ENCODE results near the gene PRAME. TPM values are rescaled to one million over a fixed set of nuclear protein-coding genes. Genes with fewer than 3 reads are reported as not detected.

PRAME gene
- total RNA-seq, 3 donors from 2014 or later, result 0.33 TPM; not detected in 2

DNA sequence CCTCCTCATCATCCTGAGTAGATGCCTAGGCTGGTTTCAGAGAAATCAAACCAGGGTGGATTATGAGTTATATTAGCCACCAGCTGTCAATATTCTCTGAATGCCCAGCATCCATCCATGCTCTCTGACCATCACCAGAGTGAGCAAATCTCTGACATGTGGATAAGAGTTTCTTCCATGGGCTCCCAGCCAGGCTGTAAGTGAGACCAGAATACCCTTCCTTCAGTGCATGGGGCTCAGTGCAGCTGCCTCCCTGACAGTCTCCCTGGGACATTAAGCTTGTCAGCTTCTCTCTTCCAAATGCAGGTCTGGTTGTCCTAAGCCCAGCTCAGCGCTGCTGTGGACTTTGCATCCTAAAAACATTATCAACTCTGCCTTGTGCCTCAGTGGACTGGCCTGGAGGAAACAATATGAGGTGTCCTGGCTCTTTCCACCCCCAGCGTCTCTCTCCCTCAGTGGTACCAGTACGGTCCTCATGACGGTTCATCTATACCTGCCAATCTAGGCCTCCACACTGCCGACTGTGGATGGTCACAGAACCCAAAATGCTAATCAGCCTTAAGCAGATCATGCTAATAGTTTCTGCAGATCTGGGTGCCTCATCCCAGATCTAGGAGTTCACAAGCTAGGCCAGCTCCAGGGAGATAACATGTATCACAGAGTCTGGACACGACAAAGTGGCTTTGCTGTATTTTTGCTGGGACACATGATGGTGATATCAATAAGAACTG lies 41.6 kb upstream of the PRAME start:
- Histone ChIP-seq H3K36me3 (no peaks in the 10 kb centered on the region), H3K4me3 (no peak overlapping the region), H3K27me3 (no peaks in the 10 kb centered on the region), H3K4me1 (no peaks in the 10 kb centered on the region), H3K9me3 (no peaks in the 10 kb centered on the region), H3K27ac (no peak overlapping the region)
- TF ChIP-seq, protein P1, sequence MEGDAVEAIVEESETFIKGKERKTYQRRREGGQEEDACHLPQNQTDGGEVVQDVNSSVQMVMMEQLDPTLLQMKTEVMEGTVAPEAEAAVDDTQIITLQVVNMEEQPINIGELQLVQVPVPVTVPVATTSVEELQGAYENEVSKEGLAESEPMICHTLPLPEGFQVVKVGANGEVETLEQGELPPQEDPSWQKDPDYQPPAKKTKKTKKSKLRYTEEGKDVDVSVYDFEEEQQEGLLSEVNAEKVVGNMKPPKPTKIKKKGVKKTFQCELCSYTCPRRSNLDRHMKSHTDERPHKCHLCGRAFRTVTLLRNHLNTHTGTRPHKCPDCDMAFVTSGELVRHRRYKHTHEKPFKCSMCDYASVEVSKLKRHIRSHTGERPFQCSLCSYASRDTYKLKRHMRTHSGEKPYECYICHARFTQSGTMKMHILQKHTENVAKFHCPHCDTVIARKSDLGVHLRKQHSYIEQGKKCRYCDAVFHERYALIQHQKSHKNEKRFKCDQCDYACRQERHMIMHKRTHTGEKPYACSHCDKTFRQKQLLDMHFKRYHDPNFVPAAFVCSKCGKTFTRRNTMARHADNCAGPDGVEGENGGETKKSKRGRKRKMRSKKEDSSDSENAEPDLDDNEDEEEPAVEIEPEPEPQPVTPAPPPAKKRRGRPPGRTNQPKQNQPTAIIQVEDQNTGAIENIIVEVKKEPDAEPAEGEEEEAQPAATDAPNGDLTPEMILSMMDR (IDR thresholded peaks at IDR 0.05), result no peak
- TF ChIP-seq POLR2AphosphoS5 (IDR thresholded peaks at IDR 0.05) (no peak), POLR2A (IDR thresholded peaks at IDR 0.05) (no peak)
- no peak for DNase-seq (ENCODE audit: low spot score in 2 of 2)
- intact Hi-C loops (cut with DNase I; ENCODE audit: low total_unique reads), result no loop called here

DNA sequence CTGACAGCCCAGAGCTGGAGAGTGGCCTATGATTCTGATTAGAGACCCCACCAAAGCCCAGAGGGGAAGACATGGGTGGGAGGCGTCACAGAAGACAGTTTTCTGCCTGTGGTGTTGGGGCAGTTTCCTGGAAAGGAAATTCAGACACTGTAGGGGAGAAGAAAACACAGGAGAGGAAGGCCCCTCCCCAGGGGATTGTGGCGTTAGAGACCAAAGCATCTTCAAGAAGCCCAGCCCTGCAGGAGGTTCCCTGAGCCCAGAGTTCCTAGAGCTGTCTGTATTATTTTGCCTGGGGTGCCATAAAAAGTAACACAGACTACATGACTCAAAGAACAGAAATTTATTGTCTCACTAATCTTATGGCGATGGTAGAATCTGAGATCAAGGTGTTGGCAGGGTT lies 40.2 kb upstream of the PRAME start:
- H3K4me1 ChIP-seq, result no peaks in the 10 kb centered on the region
- H3K4me3 ChIP-seq, result no peak overlapping the region
- H3K27me3 ChIP-seq, result no peaks in the 10 kb centered on the region
- H3K36me3 ChIP-seq, result no peaks in the 10 kb centered on the region
- H3K9me3 ChIP-seq, result no peaks in the 10 kb centered on the region
- DNase-seq (ENCODE audit: low spot score in 2 of 2), result no peak
- intact Hi-C loops (cut with DNase I; ENCODE audit: low total_unique reads), result no loop called here
- TF ChIP-seq POLR2AphosphoS5 (IDR thresholded peaks at IDR 0.05), result no peak
- TF ChIP-seq POLR2A (IDR thresholded peaks at IDR 0.05), result no peak
- TF ChIP-seq, protein P1 (IDR thresholded peaks at IDR 0.05), result no peak
- no peak overlapping the region for H3K27ac ChIP-seq

DNA sequence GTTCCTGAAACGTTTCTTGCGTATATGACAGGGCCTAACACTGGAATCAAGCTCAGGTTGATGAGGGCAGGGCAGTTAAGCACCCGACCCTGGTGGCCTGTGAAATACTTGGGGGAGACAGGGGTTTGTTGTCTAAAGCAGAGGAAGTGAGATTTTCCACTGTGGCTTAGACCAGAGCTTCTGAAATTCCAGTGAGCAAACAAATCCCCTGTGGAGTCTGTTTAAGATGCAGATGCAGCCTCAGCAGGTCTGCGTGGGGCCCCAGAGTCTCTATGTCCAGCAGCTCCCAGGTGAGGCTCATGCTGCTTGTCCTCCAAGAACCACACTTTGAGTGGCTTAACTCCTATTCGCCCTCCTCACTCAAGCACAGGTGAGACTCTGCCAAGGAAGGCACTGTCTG lies 39.1 kb upstream of the PRAME start:
- TF ChIP-seq POLR2AphosphoS5 (IDR thresholded peaks at IDR 0.05) (no peak), POLR2A (IDR thresholded peaks at IDR 0.05) (no peak)
- TF ChIP-seq, protein P1 (IDR thresholded peaks at IDR 0.05), result no peak
- no peak overlapping the region for H3K27ac ChIP-seq
- no peak overlapping the region for H3K4me3 ChIP-seq
- no peaks in the 10 kb centered on the region for H3K27me3 ChIP-seq
- H3K36me3 ChIP-seq, result no peaks in the 10 kb centered on the region
- intact Hi-C loops (cut with DNase I; ENCODE audit: low total_unique reads), result no loop called here
- no peaks in the 10 kb centered on the region for H3K4me1 ChIP-seq
- H3K9me3 ChIP-seq, result no peaks in the 10 kb centered on the region
- no peak for DNase-seq (ENCODE audit: low spot score in 2 of 2)

DNA sequence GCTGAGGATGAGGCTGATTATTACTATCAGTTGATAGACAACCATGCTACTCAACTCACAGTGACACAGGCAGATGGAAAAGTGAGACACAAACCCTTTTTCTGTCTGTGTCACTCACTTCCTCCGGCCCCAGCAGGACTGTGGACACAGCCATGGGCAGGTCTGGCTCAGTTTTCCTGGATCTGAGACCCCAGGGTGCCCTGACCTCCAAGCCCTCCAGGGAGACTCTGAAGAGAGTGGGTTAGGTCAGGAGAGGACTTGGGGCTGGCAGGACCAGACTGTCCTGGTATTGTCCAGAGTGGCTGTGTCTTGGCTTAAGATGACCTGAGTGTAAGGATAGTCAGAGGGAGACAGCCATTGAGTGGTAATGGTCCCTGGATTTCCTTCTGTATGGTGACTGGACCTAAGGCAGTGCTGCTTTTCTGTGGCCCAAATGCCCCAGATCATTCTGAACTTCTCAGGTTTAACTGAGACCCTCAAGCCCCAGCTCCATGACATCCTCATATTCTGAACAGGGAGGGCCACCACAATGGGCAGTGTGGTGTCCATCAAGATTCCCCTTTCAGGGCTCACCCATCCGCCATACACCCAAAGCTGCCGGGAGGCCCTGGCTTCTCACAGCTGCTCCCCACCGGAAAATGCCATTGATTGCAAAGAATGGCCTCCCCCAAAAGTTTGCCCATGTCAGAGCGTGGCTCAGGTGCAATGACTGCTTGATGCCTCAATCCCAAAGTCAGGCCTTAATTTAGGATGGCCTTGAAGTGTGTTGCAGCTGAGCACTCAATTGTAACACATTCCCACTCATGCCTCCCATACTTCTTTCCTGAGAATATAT lies 36.2 kb upstream of the PRAME start:
- Histone ChIP-seq H3K9me3 (no peaks in the 10 kb centered on the region), H3K4me3 (no peak overlapping the region), H3K4me1 (no peaks in the 10 kb centered on the region), H3K27me3 (no peaks in the 10 kb centered on the region), H3K27ac (no peak overlapping the region), H3K36me3 (no peaks in the 10 kb centered on the region)
- DNase-seq (ENCODE audit: low spot score in 2 of 2), result no peak
- intact Hi-C loops (cut with DNase I; ENCODE audit: low total_unique reads), result no loop called here
- TF ChIP-seq, protein P1 (IDR thresholded peaks at IDR 0.05), result no peak
- TF ChIP-seq POLR2A (IDR thresholded peaks at IDR 0.05) (no peak), POLR2AphosphoS5 (IDR thresholded peaks at IDR 0.05) (no peak)

All from breast epithelium (tissue), 4 donors.